GM12875 (cell line): Measurements from ENCODE around the gene ATP11C.

Experiments
- H3K4me3 ChIP-seq: one replicate; pipeline ENCODE4 v1.5.1; 2011; ENCODE audit warnings: low read depth, low read length, control low read depth
- CTCF ChIP-seq: IDR thresholded peaks from 2 replicates; pipeline ENCODE4 v1.5.1; 2011; ENCODE audit warnings: low read depth, mild to moderate bottlenecking, control low read depth, inconsistent platforms, low read length, moderate library complexity, borderline replicate concordance; ENCODE audit not compliant: insufficient read depth

ATP11C gene

GRCh38 chrX:139882299-139882698 lies 50.6 kb downstream of the ATP11C start:
- H3K4me3 ChIP-seq: no peak overlapping the region
- TF ChIP-seq CTCF: no peak

GRCh38 chrX:139881572-139881971 lies 51.3 kb downstream of the ATP11C start:
- no peak overlapping the region for H3K4me3 ChIP-seq
- no peak for TF ChIP-seq CTCF

- TF ChIP-seq CTCF: no peak
- H3K4me3 ChIP-seq: no peak overlapping the region
Measured at GRCh38 chrX:139881130-139881529, 51.7 kb downstream of the ATP11C start.

- no peak for TF ChIP-seq CTCF
- H3K4me3 ChIP-seq: no peak overlapping the region
Measured at GRCh38 chrX:139877710-139878414, 55.0 kb downstream of the ATP11C start.

- TF ChIP-seq CTCF: no peak
- no peak overlapping the region for H3K4me3 ChIP-seq
Measured at GRCh38 chrX:139875841-139876240, 57.0 kb downstream of the ATP11C start.

GRCh38 chrX:139869796-139870195 lies 63.1 kb downstream of the ATP11C start:
- TF ChIP-seq CTCF: no peak
- H3K4me3 ChIP-seq: no peak overlapping the region

GRCh38 chrX:139864640-139865039 lies 68.2 kb downstream of the ATP11C start:
- TF ChIP-seq CTCF: no peak

More at GRCh38 chrX:139864640-139865039, 68.2 kb downstream of the ATP11C start:
- H3K4me3 ChIP-seq: no peak overlapping the region
